ENCODE measurements around the gene SHISAL2A. TPM values are rescaled to one million over a fixed set of nuclear protein-coding genes. Genes with fewer than 3 reads are reported as not detected.

SHISAL2A gene
- total RNA-seq, 2 experiments from 2014 or later = 25.9 to 28.4 TPM

GRCh38 chr1:52593495-52593894 lies 39.5 kb upstream of the SHISAL2A start:
- Mint-ChIP-seq H3K4me3 (no peak overlapping the region), H3K9me3 (no peaks in the 10 kb centered on the region), H3K4me1 (ENCODE audit: low read depth) (no peaks in the 10 kb centered on the region), H3K36me3 (ENCODE audit: low read depth) (no peaks in the 10 kb centered on the region), H3K27ac (no peak overlapping the region), H3K27me3 (no peaks in the 10 kb centered on the region)
- intact Hi-C loops (cut with DNase I, micrococcal nuclease) = loop anchor here in 1 of 2 experiments (10.0 kb wide), 1 partner anchor 191 kb away; no protein-coding TSS in a partner anchor
- no peak overlapping the region for H3K27ac ChIP-seq (ENCODE audit: low read depth in 1 of 2, low read length in 2 of 2)
- no peaks in the 10 kb centered on the region for H3K4me1 ChIP-seq (ENCODE audit: insufficient read depth, low read length)
- TF ChIP-seq, protein P1, sequence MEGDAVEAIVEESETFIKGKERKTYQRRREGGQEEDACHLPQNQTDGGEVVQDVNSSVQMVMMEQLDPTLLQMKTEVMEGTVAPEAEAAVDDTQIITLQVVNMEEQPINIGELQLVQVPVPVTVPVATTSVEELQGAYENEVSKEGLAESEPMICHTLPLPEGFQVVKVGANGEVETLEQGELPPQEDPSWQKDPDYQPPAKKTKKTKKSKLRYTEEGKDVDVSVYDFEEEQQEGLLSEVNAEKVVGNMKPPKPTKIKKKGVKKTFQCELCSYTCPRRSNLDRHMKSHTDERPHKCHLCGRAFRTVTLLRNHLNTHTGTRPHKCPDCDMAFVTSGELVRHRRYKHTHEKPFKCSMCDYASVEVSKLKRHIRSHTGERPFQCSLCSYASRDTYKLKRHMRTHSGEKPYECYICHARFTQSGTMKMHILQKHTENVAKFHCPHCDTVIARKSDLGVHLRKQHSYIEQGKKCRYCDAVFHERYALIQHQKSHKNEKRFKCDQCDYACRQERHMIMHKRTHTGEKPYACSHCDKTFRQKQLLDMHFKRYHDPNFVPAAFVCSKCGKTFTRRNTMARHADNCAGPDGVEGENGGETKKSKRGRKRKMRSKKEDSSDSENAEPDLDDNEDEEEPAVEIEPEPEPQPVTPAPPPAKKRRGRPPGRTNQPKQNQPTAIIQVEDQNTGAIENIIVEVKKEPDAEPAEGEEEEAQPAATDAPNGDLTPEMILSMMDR (IDR thresholded peaks at IDR 0.05) = no peak
- H3K36me3 ChIP-seq (ENCODE audit: insufficient read depth, low read length) = no peaks in the 10 kb centered on the region
- ChIA-PET POLR2A (no interaction called here), CTCF (no interaction called here)
- no peak overlapping the region for H3K4me3 ChIP-seq (ENCODE audit: low read length)
- H3K9me3 ChIP-seq (ENCODE audit: control insufficient read depth in 1 of 2, insufficient read depth in 1 of 2, low read length in 2 of 2) = no peaks in the 10 kb centered on the region
- ATAC-seq (ENCODE audit: poor library complexity) (no peak), DNase-seq (no peak)
- H3K27me3 ChIP-seq (ENCODE audit: control insufficient read depth in 1 of 2, insufficient read depth in 2 of 2, low read length in 2 of 2) = no peaks in the 10 kb centered on the region

- Histone ChIP-seq H3K4me3 (ENCODE audit: low read length) (no peak overlapping the region), H3K27me3 (ENCODE audit: control insufficient read depth in 1 of 2, insufficient read depth in 2 of 2, low read length in 2 of 2) (no peaks in the 10 kb centered on the region), H3K4me1 (ENCODE audit: insufficient read depth, low read length) (no peaks in the 10 kb centered on the region), H3K36me3 (ENCODE audit: insufficient read depth, low read length) (no peaks in the 10 kb centered on the region), H3K9me3 (ENCODE audit: control insufficient read depth in 1 of 2, insufficient read depth in 1 of 2, low read length in 2 of 2) (no peaks in the 10 kb centered on the region), H3K27ac (ENCODE audit: low read depth in 1 of 2, low read length in 2 of 2) (no peak overlapping the region)
- no peak overlapping the region for H3K27ac Mint-ChIP-seq
- H3K4me1 Mint-ChIP-seq (ENCODE audit: low read depth) = no peaks in the 10 kb centered on the region
- TF ChIP-seq, protein P1 (IDR thresholded peaks at IDR 0.05) = no peak
- DNase-seq = no peak
- CTCF ChIA-PET = no interaction called here
- H3K9me3 Mint-ChIP-seq = no peaks in the 10 kb centered on the region
- intact Hi-C loops (cut with DNase I, micrococcal nuclease) = loop anchor here in 1 of 2 experiments (10.0 kb wide), 1 partner anchor 190 kb away; no protein-coding TSS in a partner anchor
- no peak overlapping the region for H3K4me3 Mint-ChIP-seq
- POLR2A ChIA-PET = interaction anchor here (1.0 kb wide), 1 partner anchor 43 kb away, joined by 4 read pairs; no protein-coding TSS in a partner anchor
- no peak for ATAC-seq (ENCODE audit: poor library complexity)
- H3K36me3 Mint-ChIP-seq (ENCODE audit: low read depth) = no peaks in the 10 kb centered on the region
- H3K27me3 Mint-ChIP-seq = no peaks in the 10 kb centered on the region
Observed at GRCh38 chr1:52595061-52595460, 37.9 kb upstream of the SHISAL2A start.

- Histone ChIP-seq H3K9me3 (ENCODE audit: control insufficient read depth in 1 of 2, insufficient read depth in 1 of 2, low read length in 2 of 2) (no peaks in the 10 kb centered on the region), H3K4me3 (ENCODE audit: low read length) (no peak overlapping the region), H3K4me1 (ENCODE audit: insufficient read depth, low read length) (peaks cover 20% of the 10 kb centered on the region), H3K36me3 (ENCODE audit: insufficient read depth, low read length) (no peaks in the 10 kb centered on the region), H3K27ac (ENCODE audit: low read depth in 1 of 2, low read length in 2 of 2) (no peak overlapping the region), H3K27me3 (ENCODE audit: control insufficient read depth in 1 of 2, insufficient read depth in 2 of 2, low read length in 2 of 2) (no peaks in the 10 kb centered on the region)
- no peak for DNase-seq
- ChIA-PET CTCF (no interaction called here), POLR2A (no interaction called here)
- Mint-ChIP-seq H3K9me3 (no peaks in the 10 kb centered on the region), H3K27me3 (no peaks in the 10 kb centered on the region), H3K36me3 (ENCODE audit: low read depth) (peaks cover 2% of the 10 kb centered on the region), H3K4me1 (ENCODE audit: low read depth) (peaks cover 9% of the 10 kb centered on the region), H3K4me3 (no peak overlapping the region), H3K27ac (no peak overlapping the region)
- intact Hi-C loops (cut with DNase I, micrococcal nuclease) = loop anchor here in 1 of 2 experiments (10.0 kb wide), 1 partner anchor 187 kb away; no protein-coding TSS in a partner anchor
- no peak for ATAC-seq (ENCODE audit: poor library complexity)
- TF ChIP-seq, protein P1 (IDR thresholded peaks at IDR 0.05) = no peak
Observed at GRCh38 chr1:52597912-52598311, 35.1 kb upstream of the SHISAL2A start.
